GM18498 (cell line): ENCODE results near the gene DAB2.

Source experiments
- ATAC-seq: cut with Tn5 transposase; IDR thresholded peaks from one replicate; pipeline ENCODE4 v1.9.1; 2021; ENCODE audit warnings: mild to moderate bottlenecking, moderate library complexity; ENCODE audit not compliant: unreplicated experiment

Gene DAB2

DNA sequence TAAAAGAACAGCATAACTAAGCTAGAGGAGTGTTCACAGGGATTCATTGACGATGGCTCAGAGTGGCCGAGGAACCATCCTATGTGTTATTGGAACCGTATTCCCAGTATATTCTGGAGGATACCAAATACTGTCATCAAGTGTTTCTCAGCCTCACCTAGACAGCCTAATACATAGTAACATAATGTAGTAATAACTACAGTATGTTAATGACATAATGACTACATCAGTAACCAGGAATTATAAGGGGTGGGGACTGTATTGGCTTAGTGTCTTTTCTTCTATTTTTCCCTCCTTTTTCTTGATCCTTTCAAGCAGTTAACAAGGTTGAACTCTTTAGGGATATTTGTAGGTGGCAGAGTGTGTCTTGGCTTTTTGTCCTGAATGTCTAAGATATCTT is 33.8 kb downstream of the DAB2 start:
- no peak for ATAC-seq

DNA sequence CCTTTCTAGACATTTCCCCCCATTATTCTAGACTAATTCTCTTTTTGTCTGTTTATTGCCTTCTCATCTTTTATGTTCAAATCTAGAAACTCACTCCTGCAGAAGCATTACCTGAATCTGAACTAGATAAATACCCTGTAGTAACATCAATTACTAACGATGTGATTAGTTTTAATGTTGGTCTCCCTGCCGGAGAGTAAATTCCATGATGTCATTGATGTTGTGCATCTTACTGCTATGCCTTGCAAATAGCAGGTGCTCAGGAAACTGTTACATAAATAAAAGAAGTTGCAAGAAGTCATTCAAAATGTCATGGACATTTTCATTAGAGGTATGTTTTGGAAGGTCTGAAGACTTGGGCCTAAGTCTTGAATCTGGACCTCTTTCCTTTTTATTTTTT is 37.5 kb downstream of the DAB2 start:
- ATAC-seq: no peak

DNA sequence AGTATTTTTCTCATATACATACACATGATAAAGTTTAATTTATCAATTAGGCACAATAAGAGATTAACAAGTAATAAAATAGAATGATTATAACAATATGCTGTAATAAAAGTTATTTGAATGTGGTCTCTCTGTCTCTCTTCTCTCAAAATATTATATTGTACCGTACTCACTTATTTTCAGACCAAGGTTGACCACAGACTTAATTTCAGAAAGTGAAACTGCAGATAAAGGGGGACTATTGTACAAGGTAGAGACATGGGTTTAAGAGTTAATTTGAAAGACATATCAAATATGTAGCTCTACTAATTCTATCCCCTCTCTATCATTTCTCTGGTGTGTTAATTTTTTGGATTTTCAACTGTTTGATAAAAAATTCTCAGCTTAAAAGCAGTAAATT is 40.5 kb downstream of the DAB2 start:
- ATAC-seq: no peak

DNA sequence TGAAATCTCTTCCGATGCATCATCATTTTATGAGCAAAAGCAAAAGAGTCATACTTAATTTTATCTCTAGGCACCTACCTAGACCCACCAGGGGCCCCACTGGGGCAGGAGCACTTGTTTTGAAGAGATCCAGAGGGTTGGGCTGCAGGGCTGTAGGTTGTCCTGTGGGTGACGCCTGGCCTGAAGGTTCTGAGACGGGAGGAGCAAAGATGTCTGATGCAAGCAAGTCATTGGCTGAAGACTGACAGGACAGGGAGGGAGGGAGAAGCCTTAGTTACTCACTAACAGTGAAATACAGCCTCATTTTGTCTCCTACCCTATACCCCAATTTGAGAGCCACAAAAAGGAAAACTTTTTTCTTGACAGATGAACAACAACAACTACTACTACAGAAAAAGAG is 43.4 kb downstream of the DAB2 start:
- no peak for ATAC-seq

DNA sequence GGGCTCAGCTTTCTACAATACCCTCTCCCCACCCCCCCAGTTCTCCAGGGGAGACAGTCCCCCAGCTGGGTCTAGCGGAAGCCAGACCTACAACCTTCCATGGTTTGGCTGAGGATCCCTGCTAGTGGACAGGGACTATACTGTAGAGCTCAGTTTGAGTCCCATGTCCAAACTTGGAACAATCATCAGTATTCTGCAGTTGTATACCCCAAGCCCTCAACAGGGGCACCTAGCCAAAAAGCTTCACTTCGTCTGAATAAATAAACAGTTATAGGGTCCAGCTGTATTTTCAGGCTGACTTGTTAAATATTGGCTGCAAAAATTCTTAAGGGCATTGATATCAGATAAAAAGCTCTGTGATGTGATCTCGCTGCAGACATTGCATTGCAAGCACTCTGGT is 45.1 kb downstream of the DAB2 start:
- no peak for ATAC-seq

DNA sequence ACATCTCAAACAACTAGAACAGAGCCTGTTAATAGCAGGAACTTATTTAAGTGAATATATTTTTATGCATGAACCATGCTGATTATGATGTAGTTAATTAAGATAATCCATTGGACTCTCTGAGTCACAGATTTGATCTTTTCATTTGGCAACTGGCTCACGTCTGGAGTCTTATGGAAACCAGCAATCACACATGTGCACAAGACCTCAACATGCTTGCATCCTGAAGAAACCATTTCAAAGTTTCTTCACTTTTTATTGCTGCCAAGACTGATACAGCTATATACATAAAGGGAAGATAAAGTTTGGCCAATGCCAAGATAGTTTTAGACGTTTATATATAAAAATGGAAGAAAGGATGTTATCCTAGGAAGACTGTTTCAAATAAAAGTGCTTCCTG is 47.2 kb downstream of the DAB2 start:
- no peak for ATAC-seq

DNA sequence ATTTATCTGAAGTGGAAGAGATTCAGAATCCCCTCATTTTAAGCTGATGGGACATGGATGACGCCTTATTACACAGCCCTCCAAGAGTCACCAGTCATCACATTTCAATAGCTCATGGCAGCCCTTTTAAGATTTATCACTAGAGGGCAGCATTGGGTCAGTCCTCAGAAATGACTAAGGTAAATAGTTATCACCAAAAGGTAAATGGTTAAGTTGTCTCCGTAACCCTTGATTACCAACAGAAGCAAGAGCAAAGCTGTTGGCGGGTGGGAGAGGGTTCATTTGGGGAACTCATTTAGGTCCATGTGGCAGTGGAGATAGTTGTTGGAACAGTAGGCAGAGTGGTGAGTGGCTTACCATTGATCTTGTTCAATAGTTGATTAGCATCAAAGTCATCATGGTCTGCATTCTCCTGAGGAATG is 48.5 kb downstream of the DAB2 start:
- peak; percentile 75 for ATAC-seq

DNA sequence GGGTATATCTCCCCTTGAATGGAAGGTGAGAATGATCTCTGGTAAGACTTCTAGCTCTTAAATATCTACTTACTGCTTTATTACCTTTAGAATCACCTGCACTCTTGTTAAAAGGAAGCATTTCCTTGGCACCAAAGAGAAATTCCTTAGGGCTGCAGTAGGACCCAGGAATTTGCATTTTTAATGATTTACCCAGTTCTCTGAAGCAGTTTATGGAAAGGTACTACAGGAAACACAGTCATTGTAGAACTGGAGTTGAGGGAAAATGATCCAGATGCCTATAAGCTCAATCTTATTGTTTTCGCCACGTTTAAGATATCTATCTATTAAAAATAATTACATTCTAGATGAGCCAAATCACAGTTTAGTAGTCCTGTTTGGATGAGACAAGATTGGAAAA is 51.0 kb downstream of the DAB2 start:
- no peak for ATAC-seq

DNA sequence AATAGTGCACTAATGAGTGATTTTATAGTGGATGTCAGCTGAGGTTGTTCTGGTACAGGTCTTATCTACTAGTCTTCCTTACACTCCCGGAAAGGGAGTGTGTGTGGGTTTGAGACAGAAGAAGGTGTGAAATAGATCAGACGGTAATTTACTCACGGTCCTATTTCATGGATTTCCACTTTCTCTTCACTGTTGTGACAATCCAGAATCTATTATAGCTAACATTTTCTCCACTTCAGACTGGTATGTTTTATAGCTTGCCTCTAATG is 53.5 kb downstream of the DAB2 start:
- no peak for ATAC-seq

DNA sequence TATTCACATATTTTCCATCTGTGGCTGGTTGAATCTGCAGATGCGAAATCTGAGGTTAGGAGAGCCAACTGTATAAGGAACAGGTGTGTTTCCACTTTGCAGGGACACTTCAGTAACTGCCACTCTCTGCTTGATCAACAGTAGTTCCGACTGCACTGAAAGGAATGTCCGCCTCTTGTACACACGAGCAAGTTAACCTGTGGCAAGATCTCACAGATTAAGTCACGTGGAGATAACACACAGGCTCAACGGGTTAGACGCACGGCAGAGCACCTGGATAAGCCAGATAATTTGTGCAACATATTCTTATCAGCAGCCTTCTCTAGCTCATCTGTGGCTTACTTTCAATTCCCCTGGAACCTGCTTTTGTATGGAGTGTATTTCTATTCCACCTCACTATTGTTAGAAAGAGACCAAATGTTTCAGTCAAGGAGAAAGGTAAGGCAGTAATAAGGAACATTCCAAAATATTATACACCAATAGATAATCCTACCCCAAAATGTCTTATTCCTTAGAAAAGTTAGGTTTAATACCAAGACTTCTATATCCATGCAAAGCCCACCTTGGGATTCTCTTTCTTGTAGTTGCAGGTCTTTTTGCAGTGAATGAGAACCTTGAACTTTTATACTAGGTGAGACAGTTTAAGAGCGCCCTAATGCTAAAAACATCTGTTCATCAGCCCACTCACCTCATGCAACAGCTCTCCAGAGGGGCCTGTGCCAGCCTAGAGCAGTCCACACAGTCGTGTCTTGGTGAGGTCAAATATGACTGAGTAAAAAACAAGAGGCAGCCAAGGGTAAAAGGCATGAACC is 54.0 kb downstream of the DAB2 start:
- no peak for ATAC-seq

DNA sequence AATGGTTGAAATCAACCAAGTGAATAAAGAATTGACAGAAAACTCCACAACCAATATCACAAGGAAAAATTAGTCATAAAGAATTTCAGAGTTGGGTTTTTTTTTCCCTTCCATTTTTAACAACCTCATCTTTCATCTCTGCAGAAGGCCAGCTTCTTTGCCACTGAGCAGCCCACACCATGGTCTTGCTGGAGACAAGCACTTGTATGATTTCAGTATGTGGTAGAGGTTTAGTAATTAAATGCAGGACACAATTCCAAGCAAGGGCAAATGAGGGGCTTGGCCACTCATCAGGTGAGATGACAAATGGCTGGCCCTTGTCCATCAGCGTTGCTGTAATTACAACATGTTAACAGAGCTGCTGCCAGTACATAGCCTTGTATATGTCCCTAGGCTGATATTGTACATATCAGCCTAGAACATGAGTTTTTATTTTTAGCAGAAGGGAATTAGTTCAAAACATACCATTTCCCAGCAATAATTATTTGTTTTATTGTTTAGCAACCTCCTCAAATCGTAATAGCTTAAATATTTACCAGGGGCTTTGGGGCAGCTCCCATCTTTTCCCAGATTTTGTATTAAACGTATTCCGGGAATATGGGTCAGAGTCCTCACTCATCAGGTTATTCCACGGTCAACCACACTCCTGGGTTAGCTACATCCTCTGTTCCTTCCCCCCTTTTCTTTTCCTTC is 55.5 kb downstream of the DAB2 start:
- ATAC-seq: no peak

DNA sequence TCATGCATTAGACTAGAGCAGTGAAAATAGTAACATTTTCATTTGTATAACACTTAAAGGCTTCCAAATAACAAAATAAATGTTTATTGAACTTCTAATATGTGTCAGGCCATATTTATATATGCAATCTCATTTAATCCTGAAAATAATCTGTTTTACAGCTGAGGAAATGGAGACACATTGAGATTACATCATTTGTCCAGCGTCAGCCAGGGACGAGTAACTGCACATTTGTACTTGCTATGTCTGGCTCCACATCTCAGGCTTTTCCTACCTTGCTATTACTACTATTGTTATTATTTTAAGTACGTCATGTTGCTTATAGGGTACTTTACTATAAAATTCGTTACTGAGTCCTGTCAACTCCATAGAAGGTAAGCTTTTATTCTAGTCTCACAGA is 56.7 kb downstream of the DAB2 start:
- no peak for ATAC-seq

DNA sequence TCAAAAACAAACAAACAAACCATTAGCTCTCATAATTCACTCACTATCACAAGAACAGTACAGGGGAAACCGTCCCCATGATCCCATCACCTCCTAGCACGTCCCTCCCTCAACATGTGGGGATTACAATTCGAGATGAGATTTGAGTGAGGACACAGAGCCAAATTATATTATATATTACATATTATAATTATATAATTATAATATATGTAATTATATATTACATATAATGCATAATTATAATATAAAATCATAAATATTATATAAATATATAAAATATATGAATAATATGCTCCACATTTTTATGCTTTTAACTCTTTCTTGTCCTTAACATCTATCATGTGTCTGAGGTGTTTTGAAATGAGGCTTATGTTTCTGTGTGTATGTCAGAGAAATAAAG is 57.1 kb downstream of the DAB2 start:
- ATAC-seq: no peak

DNA sequence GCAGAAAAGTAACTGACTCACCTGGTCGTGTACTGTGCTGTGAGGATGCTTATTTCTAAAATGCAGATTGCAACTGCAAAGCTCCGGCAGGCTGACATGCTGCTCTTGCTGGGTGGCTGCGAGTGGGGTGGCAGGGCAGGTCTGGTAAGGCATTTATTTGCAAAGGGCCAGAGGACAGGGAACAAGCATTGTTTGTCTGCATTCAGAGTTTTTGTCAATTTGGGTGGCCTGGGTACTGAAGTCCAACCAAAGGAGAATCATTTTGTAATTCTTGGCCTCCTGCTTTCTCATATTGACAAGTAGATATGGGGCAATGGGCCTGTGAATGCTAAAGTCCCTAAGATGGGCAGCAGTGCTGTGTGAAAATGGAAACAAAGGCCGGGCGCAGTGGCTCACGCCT is 60.4 kb downstream of the DAB2 start, which contains the start of gene C9:
TSS of gene C9 (minus strand) at position 129 of the 400 bp plus-strand sequence. CDS start at position 98, 31 bp downstream.
- ATAC-seq: no peak

DNA sequence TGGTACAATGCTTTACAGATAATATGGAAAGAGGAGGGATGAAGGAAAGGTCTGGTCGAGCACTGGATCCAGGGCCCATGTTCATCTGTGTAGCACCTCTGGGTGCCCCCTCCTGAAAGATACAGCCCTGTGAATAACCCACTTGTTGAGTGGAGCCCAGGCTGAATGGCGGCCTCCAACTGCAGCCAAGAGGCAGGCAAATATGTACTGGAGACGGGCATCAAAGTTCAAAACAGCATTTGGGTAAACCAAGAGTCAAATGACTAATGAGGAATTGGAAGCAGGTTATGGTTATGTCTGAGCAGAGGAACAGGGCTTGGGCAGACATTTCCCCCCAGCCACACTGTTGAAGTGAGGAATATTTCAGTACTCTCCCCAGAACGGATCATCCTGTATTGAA is 61.6 kb downstream of the DAB2 start:
- no peak for ATAC-seq

DNA sequence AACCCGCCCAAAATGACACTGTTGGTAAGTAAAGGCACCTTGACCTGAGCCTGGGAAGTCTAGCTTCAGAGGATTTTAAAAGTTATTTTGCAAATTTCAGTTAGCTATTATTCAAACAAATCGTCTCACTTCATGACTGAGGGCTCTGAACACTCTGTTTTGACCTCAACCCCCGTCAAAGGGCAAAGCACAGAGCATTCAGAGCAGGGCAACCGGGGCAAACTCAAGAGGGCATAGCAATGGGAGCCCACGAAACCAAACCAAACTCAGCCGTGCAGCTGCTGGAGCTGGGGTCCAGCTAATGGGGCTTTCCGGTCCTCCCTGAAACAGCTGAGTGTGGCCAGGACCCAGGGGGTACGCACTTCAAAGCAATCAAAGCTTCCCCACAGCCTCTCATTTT is 62.1 kb downstream of the DAB2 start:
- ATAC-seq: no peak

DNA sequence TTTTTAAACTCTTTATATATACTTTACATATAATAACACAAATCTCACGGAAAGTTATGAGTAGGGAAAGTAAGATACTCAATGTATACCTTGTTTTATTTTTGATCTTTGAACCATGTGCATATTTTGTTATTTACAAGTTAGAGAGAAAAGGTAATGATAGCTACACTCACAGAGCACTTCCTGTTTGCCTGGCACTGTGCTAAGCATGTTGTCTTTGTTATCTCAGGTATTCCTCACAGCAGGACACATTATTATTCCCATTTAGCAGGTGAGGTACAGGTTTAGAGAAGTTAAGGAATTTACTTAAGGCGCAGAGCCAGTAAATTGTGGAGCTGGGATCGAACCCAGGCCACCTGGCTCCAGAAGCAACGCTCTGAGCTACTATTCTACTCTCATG is 63.5 kb downstream of the DAB2 start:
- ATAC-seq: no peak

DNA sequence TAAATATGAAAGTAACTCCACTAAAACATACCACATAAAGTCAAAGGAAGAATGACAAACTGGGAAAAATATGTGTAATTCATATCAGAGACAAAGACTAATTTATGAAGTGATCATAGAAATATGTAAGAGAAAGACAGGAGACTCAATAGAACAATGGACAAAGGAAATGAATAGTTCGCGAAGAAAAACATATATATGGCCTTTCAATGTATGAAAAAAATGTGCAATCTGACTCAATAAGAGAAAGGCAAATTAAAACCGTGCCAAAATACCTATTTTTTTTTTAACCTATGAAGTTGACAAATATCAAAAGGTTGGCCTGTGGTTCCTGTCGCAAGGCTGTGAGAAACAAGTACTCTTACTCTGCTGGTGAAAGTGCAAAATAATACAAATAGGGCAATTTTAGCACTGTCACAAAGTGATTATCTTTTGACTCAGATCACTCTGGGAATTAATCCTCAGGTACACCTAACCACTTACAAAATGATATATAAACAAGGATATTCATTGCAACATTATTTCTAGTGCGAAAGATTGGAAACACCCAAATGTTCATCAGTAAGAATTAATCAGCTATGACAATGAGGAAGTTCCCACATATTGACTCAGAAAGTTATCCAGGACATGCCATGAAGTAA is 64.2 kb downstream of the DAB2 start:
- ATAC-seq: no peak

DNA sequence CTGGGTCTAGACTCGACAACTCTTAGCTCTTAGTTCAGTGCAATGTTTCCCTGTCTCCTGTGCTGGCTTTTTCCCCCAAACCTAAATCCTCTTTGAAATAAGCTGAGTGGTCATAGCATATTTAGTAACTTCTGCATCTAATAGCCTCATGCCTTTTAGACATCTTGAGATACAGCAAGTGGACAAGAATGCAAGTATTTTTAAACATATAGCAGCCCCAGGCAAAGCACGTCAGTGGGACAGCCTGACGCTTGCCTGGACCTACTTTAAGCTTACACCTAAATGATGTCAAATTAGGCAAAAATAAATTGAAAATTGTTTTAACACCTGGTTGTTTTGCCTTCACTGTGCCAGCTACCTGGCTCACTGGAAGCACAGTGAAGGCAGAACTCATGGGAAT is 68.5 kb downstream of the DAB2 start:
- ATAC-seq: no peak

DNA sequence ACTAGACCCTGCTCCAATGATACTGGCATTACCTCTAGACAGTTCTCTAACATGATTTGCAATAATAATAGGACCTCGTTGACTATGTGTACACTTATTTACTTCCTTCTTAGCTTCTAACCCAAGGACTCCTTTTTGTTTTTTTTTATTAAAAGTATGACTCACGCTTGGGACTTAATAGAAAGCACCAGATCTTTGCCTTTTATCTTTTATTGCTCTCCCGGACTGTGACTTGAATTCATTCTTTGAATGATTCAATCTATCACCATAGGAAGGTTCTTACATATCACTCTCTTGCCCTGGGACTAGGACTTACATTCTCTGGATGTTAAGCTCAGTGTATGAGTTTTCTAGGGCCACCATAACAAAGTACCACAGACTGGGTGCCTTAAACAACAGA is 69.5 kb downstream of the DAB2 start:
- no peak for ATAC-seq

DNA sequence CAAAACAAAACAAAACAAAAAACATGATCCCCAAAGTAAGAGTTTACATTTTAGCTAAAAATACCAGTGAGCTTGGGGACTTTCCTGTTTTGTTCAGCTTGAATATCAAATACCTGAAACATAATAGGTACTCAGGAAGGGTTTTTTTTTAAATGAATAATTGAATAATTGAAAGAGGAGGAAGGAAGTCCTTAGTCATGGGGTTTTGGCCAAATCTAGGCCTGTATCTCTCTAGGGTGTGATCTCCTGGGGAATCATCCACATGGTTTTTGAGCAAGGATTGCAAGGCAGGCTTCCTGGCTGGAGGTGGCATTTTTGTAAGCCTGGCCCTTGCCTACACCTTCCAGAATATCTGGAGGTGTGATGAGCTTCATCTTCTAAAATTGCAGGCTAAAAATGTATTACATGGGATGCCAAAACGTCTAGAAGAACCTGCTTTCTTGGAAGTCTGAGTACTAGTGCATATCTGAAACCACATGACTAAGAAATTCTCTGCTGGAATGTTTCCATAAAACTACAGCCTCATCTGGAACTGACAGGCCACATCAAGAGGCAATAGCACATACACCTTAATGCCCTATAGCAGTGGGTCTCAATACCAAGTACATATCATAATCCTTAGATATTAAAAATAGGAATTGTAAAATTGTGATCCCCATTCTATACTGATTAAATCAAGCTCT is 70.9 kb downstream of the DAB2 start:
- ATAC-seq: no peak

DNA sequence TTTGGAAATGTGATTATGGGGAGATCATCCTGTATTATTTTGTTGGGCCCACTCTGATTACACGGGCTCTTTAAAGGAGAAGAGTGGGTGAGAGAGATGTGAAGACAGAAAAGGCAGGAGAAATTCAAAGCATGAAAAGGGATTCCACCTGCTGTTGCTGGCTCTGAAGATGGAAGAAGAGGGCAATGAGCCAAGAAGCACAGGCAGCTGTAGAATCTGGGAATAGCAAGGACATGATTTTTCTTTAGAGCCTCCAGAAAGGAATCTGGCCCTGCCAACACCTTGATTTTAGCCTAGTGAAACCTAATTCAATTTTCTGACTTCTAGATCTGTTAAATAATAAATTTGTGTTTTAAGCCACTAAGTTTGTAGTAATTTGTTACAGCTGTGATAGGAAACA is 71.8 kb downstream of the DAB2 start:
- no peak for ATAC-seq
